NCI-H2081 (cell line): ENCODE measurements around the gene UBE2D4.
"Not testable (repeated sequence)": the region's sequence is repeated elsewhere in the genome, so short reads cannot be mapped to it uniquely, and the experiment has no call there.

Experiments used
- DNase-seq, 2 experiments: peaks; one replicate each; lab custom pipeline; 2025; lab: John Stamatoyannopoulos, UW

Gene UBE2D4

GRCh38 chr7:43925984-43926797, at the start of gene UBE2D4:
UBE2D4 (plus strand) TSS chr7:43926436; CDS start chr7:43926533, 97 bp downstream.
- peak; percentile 90 to 94 for DNase-seq

DNA sequence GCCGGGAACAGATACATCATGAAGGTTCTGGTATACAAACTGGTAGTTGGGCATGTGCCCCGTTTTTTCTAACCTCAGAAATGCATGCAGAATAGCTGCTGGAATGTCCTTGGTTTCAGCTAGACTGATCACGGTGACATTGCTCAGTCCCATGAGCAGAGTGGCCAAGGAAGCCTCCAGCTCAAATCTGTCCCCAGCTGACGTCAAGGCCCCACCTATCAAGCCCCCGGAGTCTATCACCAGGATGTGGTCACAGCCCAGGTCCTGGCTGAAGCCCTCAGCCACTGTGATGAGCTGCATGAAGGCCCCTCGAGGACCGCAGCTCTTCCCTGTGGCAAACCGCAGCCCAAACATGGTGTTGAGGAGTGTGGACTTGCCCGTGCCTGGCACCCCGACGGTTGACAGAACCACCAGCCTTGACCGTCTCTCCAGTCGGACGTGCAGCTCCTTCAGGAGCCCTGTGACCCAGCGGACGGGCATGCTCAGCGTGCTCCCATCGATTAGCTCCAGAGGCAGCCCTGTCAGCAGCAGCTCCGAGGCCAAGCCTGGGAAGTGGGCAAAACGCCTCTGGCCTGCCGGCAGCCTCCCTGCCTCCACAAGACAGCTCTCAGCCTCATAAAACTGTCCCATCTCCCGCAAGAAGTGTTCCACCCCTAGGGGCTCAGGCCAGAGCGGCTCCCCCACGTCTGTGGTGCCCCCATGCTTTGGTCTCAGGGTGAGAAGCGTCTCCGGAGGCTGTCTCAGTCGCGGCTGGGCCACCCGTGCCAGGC, 49.1 kb upstream of the UBE2D4 start:
- DNase-seq, result no peak

- DNase-seq, result no peak
Measured at GRCh38 chr7:43877968-43878864, 48.0 kb upstream of the UBE2D4 start.

DNA sequence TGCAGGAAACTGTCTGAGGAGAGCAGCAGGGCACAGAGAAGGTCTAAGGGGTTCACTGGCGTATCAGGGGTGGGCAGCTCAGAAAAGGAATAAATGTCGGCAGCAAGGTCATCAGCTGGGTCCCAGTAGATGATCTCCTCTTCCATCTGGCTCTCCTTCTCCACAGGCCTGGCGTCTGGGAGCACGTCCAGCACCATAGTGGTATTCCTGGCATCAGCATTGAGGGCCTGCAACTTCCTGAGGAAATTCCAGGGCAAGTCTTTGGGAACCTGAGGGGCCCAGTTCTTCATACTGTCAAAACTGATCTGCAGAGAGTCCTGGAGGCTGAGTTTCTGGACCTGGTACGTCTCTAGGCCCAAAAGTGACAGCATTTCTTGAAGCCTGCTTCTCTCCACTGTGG, 47.4 kb upstream of the UBE2D4 start:
- DNase-seq, result no peak

DNA sequence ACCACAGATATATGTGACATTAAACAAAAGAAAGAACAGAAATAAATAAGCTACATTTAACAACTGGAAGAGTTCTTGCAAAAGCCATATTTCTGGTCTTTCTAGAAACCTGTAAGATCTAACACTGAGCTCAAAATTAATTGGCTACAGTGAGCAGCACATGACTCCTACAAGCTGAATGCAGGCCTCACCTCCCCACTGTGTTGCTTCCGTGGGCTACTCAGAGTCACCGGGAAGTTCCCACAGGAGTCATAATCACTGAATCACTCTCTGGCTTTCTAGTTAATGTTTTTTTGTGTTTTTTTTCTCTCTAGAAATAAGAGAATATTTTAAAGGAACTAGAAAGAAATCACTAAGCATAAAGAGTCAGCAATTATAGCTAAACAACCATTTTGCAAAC, 46.8 kb upstream of the UBE2D4 start:
- no peak for DNase-seq

- no peak for DNase-seq
Measured at GRCh38 chr7:43880596-43880995, 45.6 kb upstream of the UBE2D4 start.

DNA sequence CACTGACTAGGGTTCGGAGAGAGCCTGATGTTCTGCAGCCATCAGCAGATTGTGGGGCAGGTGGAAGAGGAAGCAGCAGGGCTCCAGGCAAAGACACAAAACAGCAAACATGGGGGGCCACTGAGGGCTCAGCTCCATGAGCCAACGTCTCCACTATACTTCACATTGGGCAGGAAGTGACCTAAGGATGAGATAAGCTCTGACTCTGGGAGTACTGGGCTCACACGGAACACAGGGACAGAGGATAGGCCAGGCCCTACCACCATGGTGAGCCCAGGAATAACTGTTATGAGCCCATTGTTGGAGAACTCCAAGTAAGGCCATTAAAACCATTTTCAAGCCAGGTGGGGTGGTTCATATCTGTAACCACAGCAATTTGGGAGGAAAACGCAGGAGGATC, 42.0 kb upstream of the UBE2D4 start:
- DNase-seq, result no peak

DNA sequence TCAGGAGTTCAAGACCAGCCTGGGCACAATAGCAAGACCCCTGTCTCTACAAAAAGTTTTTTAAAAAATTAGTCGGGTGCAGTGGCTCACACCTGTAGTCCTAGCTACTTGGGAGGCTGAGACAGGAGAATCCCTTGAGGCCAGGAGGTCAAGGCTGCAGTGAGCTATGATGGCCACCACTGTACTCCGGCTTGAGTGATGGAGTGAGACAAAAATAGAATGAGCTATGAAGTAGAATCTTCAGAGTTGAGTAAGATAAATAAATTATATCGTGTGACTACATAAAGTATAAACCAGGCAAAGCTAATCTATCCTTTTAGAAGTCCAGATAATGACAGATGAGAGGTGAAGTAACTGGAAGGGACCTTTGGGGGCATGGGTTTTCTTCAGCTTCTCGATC, 41.6 kb upstream of the UBE2D4 start:
- no peak for DNase-seq

DNA sequence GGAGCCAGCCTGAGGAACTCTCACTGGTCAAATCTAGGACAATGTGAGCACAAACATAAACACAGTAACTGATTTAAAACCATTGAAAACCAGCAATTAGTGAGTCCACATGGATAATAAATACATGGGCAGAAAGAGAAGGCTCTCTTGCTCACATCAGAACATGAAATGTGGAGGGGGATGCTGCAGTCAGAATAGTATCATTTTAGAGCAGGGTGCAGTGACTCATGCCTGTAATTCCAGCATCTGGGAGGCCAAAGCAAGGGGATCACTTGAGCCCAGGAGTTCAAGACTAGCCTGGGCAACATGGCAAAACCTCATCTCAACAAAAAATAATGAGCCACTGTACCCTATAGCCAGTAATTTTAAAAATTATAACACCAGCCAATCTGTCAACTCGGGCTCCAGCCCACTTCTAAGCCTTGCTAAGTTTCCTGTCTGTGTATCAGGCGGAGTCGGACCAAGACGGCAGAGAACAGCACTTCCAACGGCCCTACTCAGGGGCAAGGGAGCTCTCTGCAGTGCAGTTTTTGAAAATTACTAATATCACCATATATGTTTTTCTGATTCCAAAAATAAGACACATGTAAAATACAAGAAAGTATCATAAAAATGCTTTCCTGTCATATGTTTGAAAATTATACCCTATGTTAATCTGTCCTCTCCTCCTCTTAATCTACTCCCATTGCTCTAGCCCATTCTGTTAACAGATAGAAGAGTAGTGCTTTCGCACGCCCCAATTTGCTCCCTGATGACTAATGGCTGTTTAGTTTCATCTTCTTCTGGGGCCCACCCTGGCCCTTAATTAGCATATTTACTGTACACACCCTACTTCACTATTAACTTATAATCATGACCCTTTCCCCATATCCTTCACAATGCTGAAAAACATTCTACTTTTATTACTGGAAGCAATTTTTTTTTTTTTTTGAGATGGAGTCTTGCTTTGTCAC, 37.0 kb upstream of the UBE2D4 start:
- no peak for DNase-seq

GRCh38 chr7:43890468-43890867, 35.8 kb upstream of the UBE2D4 start:
- DNase-seq, result peak in 1 of 2 experiments; percentile 13

GRCh38 chr7:43891069-43891955, 34.9 kb upstream of the UBE2D4 start:
- no peak for DNase-seq

DNA sequence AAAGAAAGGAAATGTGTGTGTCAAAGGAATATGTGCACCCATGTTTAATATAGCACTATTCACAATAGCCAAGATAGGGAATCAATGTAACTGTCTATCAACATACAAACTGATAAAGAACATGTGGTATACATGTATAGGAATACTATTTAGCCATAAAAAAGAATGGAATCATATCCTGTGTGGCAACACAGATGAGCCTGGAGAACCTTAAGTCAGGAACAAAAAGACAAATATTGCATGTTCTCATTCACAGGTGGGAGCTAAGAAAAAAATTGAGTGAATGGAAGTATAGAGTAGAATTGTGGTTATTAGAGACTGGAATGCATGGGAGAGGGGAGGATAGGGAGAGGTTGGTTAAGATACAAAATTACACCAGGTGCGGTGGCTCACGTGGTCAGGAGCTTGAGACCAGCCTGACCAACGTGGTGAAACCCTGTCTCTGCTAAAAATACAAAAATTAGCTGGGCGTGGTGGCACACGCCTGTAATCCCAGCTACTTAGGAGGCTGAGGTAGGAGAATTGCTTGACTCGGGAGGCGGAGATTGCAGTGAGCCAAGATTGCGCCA, 30.3 kb upstream of the UBE2D4 start:
- no peak for DNase-seq

DNA sequence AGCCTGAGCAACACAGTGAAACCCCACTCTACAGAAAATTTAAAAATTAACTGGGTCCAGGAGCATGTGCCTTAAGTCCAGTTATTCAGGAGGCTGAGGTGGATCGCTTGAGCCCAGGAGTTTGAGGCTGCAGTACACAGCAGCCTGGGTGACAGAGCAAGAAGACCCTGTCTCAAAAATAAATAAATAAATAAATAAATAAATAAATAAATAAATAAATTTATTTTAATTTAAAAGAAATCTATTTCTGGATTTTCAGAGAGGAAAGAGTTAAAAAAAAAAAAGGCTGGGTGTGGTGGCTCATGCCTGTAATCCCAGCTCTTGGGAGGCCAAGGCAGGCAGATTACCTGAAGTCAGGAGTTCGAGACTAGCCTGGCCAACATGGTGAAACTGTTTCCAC, 27.7 kb upstream of the UBE2D4 start:
- not testable (repeated sequence) for DNase-seq

DNA sequence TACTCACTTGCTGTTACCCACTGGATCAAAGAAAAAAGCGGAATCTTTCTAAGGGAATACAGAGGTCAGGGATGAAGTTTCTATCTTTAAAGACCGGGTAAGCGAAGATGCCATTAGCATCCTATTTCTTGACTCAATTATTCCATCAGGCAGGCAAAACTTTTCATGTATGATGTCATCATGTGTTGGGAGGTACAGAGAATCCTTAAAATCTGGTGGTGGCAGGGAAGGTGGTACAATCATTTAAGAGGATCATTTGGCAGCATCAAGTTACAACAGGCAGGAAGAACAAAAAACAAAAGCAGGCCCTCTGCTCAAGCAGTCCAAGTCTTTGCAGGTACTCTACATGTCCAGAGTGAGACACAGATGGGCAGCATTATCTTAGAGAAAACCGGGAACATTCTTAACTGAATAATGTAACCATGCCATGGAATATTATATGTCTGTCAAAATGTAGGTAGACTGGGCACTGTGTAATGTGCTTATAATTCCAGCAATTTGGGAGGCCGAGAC, 23.6 kb upstream of the UBE2D4 start:
- DNase-seq, result no peak

GRCh38 chr7:43904533-43905208, 21.6 kb upstream of the UBE2D4 start:
- DNase-seq, result no peak

DNA sequence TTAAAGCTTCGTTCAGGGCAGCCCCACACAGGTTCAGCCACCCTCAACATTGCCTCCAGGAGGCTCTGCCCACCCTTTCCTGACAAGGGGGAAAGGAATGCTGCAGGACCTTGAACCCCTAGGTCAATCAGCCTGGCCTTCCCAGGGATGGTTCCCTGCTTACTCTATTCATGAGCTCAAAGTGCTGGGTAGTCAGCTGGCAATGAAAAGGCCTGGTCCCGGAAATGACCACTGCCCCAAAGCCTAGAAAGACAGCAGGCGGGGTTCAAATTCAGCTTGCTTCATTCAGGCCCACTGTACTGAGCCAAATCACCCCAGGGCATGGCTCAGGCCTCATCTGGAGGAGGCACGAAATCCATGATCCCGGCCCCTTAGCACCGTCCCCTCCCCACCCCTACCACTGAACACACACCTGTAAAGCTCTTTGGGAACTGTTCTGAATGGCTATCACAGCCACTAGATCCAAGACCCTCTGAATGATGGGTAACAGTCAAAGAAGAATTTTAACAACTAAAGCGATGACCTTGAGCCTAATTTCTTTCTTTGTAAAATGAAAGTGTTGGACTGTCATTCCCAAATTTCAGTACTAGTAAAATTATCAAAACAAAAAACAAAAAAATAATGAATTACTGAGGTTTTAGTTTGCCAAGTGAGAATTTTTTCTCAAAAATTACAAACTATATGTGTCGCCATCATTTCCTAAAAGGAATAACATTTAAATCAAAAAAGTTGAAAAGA, 20.9 kb upstream of the UBE2D4 start:
- DNase-seq, result peak in 1 of 2 experiments; percentile 38

DNA sequence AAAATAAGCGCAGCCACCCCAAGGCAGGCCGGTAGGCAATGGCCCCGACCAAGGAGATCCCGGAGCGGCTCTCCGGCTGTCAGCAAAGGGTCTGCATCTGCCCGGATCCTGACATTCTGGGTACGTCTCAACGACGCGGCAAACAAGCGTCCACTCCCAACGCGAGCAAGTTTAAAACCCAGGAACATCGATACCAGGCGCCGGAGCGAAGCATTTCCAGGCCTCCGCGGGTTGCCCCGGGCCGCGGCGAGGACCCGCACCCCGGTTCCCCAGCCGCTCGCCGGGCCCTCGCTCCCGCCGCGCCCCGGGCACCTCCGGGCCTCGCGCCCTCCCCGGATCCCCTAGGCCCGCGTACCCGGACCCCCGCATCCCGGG, 20.3 kb upstream of the UBE2D4 start:
- peak in 1 of 2 experiments; percentile 21 for DNase-seq

DNA sequence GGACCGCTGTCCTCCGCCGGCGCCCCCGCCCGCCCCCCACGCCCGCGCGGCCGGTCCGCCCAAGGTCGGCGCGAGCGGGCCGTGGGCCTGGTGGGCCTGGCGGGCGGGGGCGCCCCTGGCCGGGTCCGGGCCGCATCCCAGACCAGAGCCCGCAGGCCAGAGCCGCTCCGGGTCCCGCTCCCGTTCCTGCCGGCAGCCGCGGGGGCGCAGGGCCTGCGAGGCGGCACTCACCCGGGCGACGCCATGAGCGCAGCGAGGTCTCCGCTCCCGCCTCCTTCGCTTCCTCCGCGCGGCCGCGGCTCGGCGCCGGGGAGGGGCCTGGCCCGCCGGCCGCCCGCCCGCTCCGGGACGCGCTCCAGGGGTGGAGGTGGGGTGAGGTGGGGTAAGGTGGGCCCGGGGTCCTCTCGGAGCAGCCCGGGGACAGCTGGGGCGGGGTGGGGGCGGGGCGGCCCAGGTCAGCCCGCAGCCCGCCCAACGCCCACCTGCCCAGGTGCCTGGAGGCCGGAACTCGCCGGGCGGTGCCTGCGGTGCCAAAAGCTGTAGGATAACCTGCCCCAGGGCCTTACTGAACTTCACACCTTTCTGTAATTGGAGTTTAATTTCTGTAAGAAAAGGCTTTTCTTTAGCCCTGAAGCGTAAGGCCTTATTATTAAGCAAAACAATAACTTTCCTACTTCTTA, 19.8 kb upstream of the UBE2D4 start, which contains the start of gene URGCP:
Gene URGCP, minus strand, starts transcription at position 266 of the 680 bp plus-strand sequence. Its CDS starts 21 bp downstream, at position 245.
- DNase-seq, result peak; percentile 31 to 64
